ENCODE results near the gene SESTD1. TPM values are rescaled to one million over a fixed set of nuclear protein-coding genes. Genes with fewer than 3 reads are reported as not detected.

The SESTD1 gene
- polyA plus RNA-seq (2012; ENCODE audit: insufficient read depth, insufficient read length, low read depth), result 0.05 TPM

GRCh38 chr2:179264368-179265081, at the start of gene SESTD1:
Gene SESTD1, minus strand, starts transcription at chr2:179264832. Its CDS starts 72,991 bp downstream, at chr2:179191841.
- H3K36me3 ChIP-seq, result no peaks in the 10 kb centered on the region
- no peak for TF ChIP-seq CTCF (IDR thresholded peaks at IDR 0.05; ENCODE audit: low read depth, low read length)
- H3K4me1 ChIP-seq, result no peaks in the 10 kb centered on the region
- H3K9me3 ChIP-seq, result no peaks in the 10 kb centered on the region
- peak within 1 kb of the TSS; percentile 50 for H3K4me3 ChIP-seq (ENCODE audit: low read depth, low read length)
- peaks cover 18% of the 10 kb centered on the region for H3K27me3 ChIP-seq
- peak; percentile 40 for DNase-seq

- Histone ChIP-seq H3K27me3 (no peaks in the 10 kb centered on the region), H3K4me1 (no peaks in the 10 kb centered on the region), H3K9me3 (no peaks in the 10 kb centered on the region), H3K4me3 (ENCODE audit: low read depth, low read length) (no peak overlapping the region), H3K36me3 (no peaks in the 10 kb centered on the region)
- TF ChIP-seq CTCF (IDR thresholded peaks at IDR 0.05; ENCODE audit: low read depth, low read length), result no peak
- no peak for DNase-seq
Measured at GRCh38 chr2:179313057-179313456, 48.4 kb upstream of the SESTD1 start.

GRCh38 chr2:179311101-179311500, 46.5 kb upstream of the SESTD1 start:
- TF ChIP-seq CTCF (IDR thresholded peaks at IDR 0.05; ENCODE audit: low read depth, low read length), result no peak
- no peaks in the 10 kb centered on the region for H3K9me3 ChIP-seq
- no peaks in the 10 kb centered on the region for H3K4me1 ChIP-seq
- no peaks in the 10 kb centered on the region for H3K27me3 ChIP-seq
- DNase-seq, result no peak
- no peaks in the 10 kb centered on the region for H3K36me3 ChIP-seq
- H3K4me3 ChIP-seq (ENCODE audit: low read depth, low read length), result no peak overlapping the region

- no peak for DNase-seq
- no peaks in the 10 kb centered on the region for H3K27me3 ChIP-seq
- no peak for TF ChIP-seq CTCF (IDR thresholded peaks at IDR 0.05; ENCODE audit: low read depth, low read length)
- H3K4me3 ChIP-seq (ENCODE audit: low read depth, low read length), result no peak overlapping the region
- H3K36me3 ChIP-seq, result no peaks in the 10 kb centered on the region
- no peaks in the 10 kb centered on the region for H3K9me3 ChIP-seq
- H3K4me1 ChIP-seq, result no peaks in the 10 kb centered on the region
Measured at GRCh38 chr2:179307616-179308371, 43.2 kb upstream of the SESTD1 start.

- DNase-seq, result no peak
- Histone ChIP-seq H3K4me3 (ENCODE audit: low read depth, low read length) (no peak overlapping the region), H3K4me1 (no peaks in the 10 kb centered on the region), H3K27me3 (no peaks in the 10 kb centered on the region), H3K36me3 (no peaks in the 10 kb centered on the region), H3K9me3 (no peaks in the 10 kb centered on the region)
- no peak for TF ChIP-seq CTCF (IDR thresholded peaks at IDR 0.05; ENCODE audit: low read depth, low read length)
Measured at GRCh38 chr2:179305125-179305524, 40.5 kb upstream of the SESTD1 start.

- TF ChIP-seq CTCF (IDR thresholded peaks at IDR 0.05; ENCODE audit: low read depth, low read length), result no peak
- H3K36me3 ChIP-seq, result no peaks in the 10 kb centered on the region
- no peaks in the 10 kb centered on the region for H3K4me1 ChIP-seq
- DNase-seq, result no peak
- H3K27me3 ChIP-seq, result no peaks in the 10 kb centered on the region
- no peaks in the 10 kb centered on the region for H3K9me3 ChIP-seq
- no peak overlapping the region for H3K4me3 ChIP-seq (ENCODE audit: low read depth, low read length)
Measured at GRCh38 chr2:179304424-179304823, 39.8 kb upstream of the SESTD1 start.
